Measurements from ENCODE around the gene ARHGAP26.

GRCh38 chr5:143113461-143113860, 343.3 kb downstream of the ARHGAP26 start:
- TF ChIP-seq EZH2 (IDR thresholded peaks at IDR 0.05; ENCODE audit: low read length) (no peak), CTCF (optimal IDR thresholded peaks at IDR 0.05 in 1 of 3, IDR thresholded peaks at IDR 0.05 in 1 of 3, conservative IDR thresholded peaks at IDR 0.05 in 1 of 3; ENCODE audit: extremely low read depth in 1 of 3, insufficient read depth in 2 of 3, low read length in 3 of 3) (no peak)

Data from keratinocyte (primary cell).